NCI-H187 (cell line): ENCODE measurements around the gene C9orf152.
"Not testable (repeated sequence)": the region's sequence is repeated elsewhere in the genome, so short reads cannot be mapped to it uniquely, and the experiment has no call there.

Source experiments
- DNase-seq, 2 experiments: peaks; one replicate each; lab custom pipeline; 2025; lab: John Stamatoyannopoulos, UW

The C9orf152 gene

GRCh38 chr9:110208031-110208430 is at the start of gene C9orf152:
TSS of gene C9orf152 (minus strand) at chr9:110208159. CDS start at chr9:110207579, 580 bp downstream.
- DNase-seq = no peak

GRCh38 chr9:110257097-110257841 is 49.3 kb upstream of the C9orf152 start:
- no peak for DNase-seq

GRCh38 chr9:110256380-110257096 is 48.6 kb upstream of the C9orf152 start, which contains the start of gene TXN:
TSS of gene TXN (minus strand) at chr9:110256507. CDS start at chr9:110256435, 72 bp downstream.
- peak; percentile 34 to 70 for DNase-seq

GRCh38 chr9:110255463-110256379 is 47.8 kb upstream of the C9orf152 start:
- DNase-seq = no peak

- no peak for DNase-seq
Observed at GRCh38 chr9:110255034-110255462, 47.1 kb upstream of the C9orf152 start.

- DNase-seq = no peak
Observed at GRCh38 chr9:110254500-110254899, 46.5 kb upstream of the C9orf152 start.

- no peak for DNase-seq
Observed at GRCh38 chr9:110252509-110253139, 44.7 kb upstream of the C9orf152 start.

GRCh38 chr9:110251770-110252169 is 43.8 kb upstream of the C9orf152 start:
- not testable (repeated sequence) for DNase-seq

- DNase-seq = no peak
Observed at GRCh38 chr9:110251212-110251611, 43.3 kb upstream of the C9orf152 start.

- DNase-seq = no peak
Observed at GRCh38 chr9:110249603-110250002, 41.6 kb upstream of the C9orf152 start.

GRCh38 chr9:110248361-110248760 is 40.4 kb upstream of the C9orf152 start:
- no peak for DNase-seq

- no peak for DNase-seq
Observed at GRCh38 chr9:110246214-110246613, 38.3 kb upstream of the C9orf152 start.

GRCh38 chr9:110244616-110245015 is 36.7 kb upstream of the C9orf152 start:
- DNase-seq = no peak

GRCh38 chr9:110241858-110242321 is 33.9 kb upstream of the C9orf152 start:
- DNase-seq = no peak

- no peak for DNase-seq
Observed at GRCh38 chr9:110241260-110241857, 33.4 kb upstream of the C9orf152 start.

GRCh38 chr9:110240198-110240597 is 32.2 kb upstream of the C9orf152 start:
- DNase-seq = no peak

- DNase-seq = no peak
Observed at GRCh38 chr9:110228321-110228720, 20.4 kb upstream of the C9orf152 start.

GRCh38 chr9:110224583-110224982 is 16.6 kb upstream of the C9orf152 start:
- DNase-seq = no peak

GRCh38 chr9:110220809-110221208 is 12.8 kb upstream of the C9orf152 start:
- no peak for DNase-seq

- DNase-seq = peak in 1 of 2 experiments; percentile 4
Observed at GRCh38 chr9:110217656-110218099, 9.7 kb upstream of the C9orf152 start.
